ENCODE measurements around the gene ACTL9.

DNA sequence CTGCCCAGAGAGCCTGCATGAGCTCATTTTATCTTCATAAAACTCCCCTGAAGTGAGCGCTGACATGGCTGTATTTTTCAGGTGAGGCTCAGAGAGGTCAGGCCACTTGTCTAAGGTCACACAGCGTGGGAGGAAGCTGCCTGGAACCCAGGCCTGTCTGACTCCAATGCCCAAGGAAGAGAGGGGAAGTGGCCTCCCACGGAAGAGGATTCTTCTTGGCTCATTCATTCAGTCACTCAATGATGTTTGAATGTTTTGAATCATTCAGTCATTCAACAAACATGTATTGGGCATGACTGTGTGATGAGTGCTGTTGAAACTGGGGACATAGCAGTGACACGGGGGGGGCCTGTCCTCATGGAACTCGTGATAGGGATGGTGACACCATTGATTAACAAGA is 12.0 kb downstream of the ACTL9 start:
- TF ChIP-seq, protein P1, sequence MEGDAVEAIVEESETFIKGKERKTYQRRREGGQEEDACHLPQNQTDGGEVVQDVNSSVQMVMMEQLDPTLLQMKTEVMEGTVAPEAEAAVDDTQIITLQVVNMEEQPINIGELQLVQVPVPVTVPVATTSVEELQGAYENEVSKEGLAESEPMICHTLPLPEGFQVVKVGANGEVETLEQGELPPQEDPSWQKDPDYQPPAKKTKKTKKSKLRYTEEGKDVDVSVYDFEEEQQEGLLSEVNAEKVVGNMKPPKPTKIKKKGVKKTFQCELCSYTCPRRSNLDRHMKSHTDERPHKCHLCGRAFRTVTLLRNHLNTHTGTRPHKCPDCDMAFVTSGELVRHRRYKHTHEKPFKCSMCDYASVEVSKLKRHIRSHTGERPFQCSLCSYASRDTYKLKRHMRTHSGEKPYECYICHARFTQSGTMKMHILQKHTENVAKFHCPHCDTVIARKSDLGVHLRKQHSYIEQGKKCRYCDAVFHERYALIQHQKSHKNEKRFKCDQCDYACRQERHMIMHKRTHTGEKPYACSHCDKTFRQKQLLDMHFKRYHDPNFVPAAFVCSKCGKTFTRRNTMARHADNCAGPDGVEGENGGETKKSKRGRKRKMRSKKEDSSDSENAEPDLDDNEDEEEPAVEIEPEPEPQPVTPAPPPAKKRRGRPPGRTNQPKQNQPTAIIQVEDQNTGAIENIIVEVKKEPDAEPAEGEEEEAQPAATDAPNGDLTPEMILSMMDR (IDR thresholded peaks at IDR 0.05) = no peak
- no peak for TF ChIP-seq POLR2A (IDR thresholded peaks at IDR 0.05)
